Measurements from ENCODE around the gene RCL1. TPM values are rescaled to one million over a fixed set of nuclear protein-coding genes. Genes with fewer than 3 reads are reported as not detected.

Gene RCL1
- polyA plus RNA-seq, 1 donor (not counting 4 experiments of a cell fraction or from before 2014, with no cell fraction given) = 16.6 TPM

DNA sequence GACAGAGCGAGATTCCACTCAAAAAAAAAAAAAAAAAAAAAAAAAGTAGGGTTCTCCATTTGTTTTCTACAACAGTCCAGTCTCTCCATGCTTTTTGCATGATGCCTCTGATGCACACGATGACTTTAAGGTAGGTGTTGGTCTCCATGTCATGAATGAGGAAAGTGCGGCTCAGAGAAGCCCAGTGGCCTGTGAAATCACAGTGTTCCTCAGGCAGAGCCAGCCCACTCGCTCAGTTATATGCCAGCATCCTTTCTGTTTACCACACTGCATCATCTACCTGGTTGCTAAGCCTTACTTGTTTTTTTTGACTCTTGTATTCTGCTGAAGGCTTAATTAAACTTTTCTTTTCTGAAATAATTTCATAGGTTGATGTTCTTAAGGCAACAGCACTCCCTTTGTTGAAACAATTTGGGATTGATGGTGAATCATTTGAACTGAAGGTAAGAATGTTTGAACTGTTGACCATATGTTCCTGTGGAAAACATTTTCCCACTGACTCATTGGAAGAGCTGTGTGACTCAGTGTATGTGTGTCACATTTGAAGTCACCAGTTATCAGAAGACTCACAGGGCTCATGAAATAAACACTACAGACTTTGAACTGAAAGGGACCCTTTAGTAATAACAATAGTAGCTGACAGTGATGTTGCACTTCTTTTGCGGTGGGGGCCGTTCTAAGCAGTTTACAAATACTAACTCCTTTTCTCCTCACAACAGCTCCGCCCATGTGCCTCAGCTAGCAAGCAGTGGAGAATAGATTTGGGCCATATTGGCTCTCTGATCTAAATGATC, 40.2 kb downstream of the RCL1 start:
- H3K27ac ChIP-seq (ENCODE audit: control insufficient read depth, insufficient read depth, low read length) = peak overlapping the region; percentile 72
- FAIRE-seq = peak; percentile 81
- H3K79me2 ChIP-seq (ENCODE audit: control insufficient read depth, insufficient read depth, low read length) = peaks cover 20% of the 10 kb centered on the region
- no peaks in the 10 kb centered on the region for H3K27me3 ChIP-seq (ENCODE audit: control insufficient read depth, extremely low read depth, insufficient read depth, low read length)
- TF ChIP-seq, protein P1, sequence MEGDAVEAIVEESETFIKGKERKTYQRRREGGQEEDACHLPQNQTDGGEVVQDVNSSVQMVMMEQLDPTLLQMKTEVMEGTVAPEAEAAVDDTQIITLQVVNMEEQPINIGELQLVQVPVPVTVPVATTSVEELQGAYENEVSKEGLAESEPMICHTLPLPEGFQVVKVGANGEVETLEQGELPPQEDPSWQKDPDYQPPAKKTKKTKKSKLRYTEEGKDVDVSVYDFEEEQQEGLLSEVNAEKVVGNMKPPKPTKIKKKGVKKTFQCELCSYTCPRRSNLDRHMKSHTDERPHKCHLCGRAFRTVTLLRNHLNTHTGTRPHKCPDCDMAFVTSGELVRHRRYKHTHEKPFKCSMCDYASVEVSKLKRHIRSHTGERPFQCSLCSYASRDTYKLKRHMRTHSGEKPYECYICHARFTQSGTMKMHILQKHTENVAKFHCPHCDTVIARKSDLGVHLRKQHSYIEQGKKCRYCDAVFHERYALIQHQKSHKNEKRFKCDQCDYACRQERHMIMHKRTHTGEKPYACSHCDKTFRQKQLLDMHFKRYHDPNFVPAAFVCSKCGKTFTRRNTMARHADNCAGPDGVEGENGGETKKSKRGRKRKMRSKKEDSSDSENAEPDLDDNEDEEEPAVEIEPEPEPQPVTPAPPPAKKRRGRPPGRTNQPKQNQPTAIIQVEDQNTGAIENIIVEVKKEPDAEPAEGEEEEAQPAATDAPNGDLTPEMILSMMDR (optimal IDR thresholded peaks at IDR 0.05 in 1 of 3, IDR thresholded peaks at IDR 0.05 in 1 of 3, conservative IDR thresholded peaks at IDR 0.05 in 1 of 3; ENCODE audit: extremely low read depth in 1 of 3, insufficient read depth in 2 of 3, low read length in 3 of 3) = no peak
- TF ChIP-seq EZH2 (IDR thresholded peaks at IDR 0.05; ENCODE audit: low read length) = no peak
- DNase-seq (ENCODE audit: low read depth, low spot score) = peak; percentile 65
- H3K9me3 ChIP-seq (ENCODE audit: control insufficient read depth, low read depth, low read length) = no peaks in the 10 kb centered on the region
- H3K4me3 ChIP-seq (ENCODE audit: control insufficient read depth in 2 of 3, extremely low read depth in 1 of 3, insufficient read depth in 2 of 3, low read depth in 1 of 3, low read length in 3 of 3) = no peak overlapping the region
- peak overlapping the region; percentile 45 for H3K4me2 ChIP-seq (ENCODE audit: control insufficient read depth, extremely low read depth, insufficient read depth, low read depth, low read length)
- dilution Hi-C loops (cut with MboI; ENCODE audit: extremely low pct_ligation_motif_present, low sequenced_read_pairs) = no loop called here
- peaks cover 30% of the 10 kb centered on the region for H3K4me1 ChIP-seq (ENCODE audit: control insufficient read depth, extremely low read depth, insufficient read depth, low read length)
- H3K9me1 ChIP-seq (ENCODE audit: control insufficient read depth, extremely low read depth, insufficient read depth, low read length) = no peaks in the 10 kb centered on the region
- peaks cover 3% of the 10 kb centered on the region for H4K20me1 ChIP-seq (ENCODE audit: control insufficient read depth, extremely low read depth, insufficient read depth, low read length)
- peaks cover 0 to 3% of the 10 kb centered on the region in 2 experiments for H3K36me3 ChIP-seq (ENCODE audit: control insufficient read depth in 2 of 2, extremely low read depth in 1 of 2, insufficient read depth in 2 of 2, low read length in 2 of 2)
- no peak overlapping the region for H3K9ac ChIP-seq (ENCODE audit: control insufficient read depth, extremely low read depth, insufficient read depth, low read length)
- H2AFZ ChIP-seq (ENCODE audit: control insufficient read depth, low read length) = no peak overlapping the region

DNA sequence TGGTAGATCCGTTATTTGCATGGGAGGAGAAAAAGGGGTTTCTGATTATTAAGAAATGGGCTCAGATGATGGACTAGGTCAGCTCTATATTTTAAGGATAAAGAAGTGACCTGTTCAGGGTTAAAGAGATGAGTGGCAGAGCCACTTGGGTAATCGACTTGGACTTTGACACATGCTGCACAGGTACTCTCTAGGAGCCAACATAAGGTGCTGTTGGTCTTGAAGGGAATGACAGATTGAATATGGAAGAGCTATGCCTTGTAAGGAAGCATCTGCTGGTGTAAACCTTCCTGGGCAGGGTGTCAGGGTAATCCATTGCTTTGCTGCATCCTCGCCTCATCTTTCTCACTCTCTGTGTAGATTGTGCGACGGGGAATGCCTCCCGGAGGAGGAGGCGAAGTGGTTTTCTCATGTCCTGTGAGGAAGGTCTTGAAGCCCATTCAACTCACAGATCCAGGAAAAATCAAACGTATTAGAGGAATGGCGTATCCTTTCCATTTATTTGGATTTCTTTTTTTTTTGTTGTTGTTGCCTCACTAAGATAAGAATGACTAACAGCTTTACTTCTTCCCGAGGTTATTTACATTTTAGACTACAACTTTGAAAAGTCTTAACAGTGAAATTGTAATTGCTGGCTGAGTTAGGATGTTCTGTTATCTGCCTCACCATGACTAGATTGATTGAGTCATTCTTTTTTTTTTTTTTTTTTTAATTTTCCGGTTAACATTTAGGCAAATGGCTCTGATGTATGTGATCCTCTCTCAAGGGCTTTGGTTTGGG, 41.2 kb downstream of the RCL1 start:
- H3K9me1 ChIP-seq (ENCODE audit: control insufficient read depth, extremely low read depth, insufficient read depth, low read length) = no peaks in the 10 kb centered on the region
- H3K9ac ChIP-seq (ENCODE audit: control insufficient read depth, extremely low read depth, insufficient read depth, low read length) = no peak overlapping the region
- dilution Hi-C loops (cut with MboI; ENCODE audit: extremely low pct_ligation_motif_present, low sequenced_read_pairs) = no loop called here
- H3K4me1 ChIP-seq (ENCODE audit: control insufficient read depth, extremely low read depth, insufficient read depth, low read length) = peaks cover 30% of the 10 kb centered on the region
- DNase-seq (ENCODE audit: low read depth, low spot score) (no peak), FAIRE-seq (no peak)
- peaks cover 17% of the 10 kb centered on the region for H3K79me2 ChIP-seq (ENCODE audit: control insufficient read depth, insufficient read depth, low read length)
- no peaks in the 10 kb centered on the region for H3K9me3 ChIP-seq (ENCODE audit: control insufficient read depth, low read depth, low read length)
- no peaks in the 10 kb centered on the region for H3K27me3 ChIP-seq (ENCODE audit: control insufficient read depth, extremely low read depth, insufficient read depth, low read length)
- H2AFZ ChIP-seq (ENCODE audit: control insufficient read depth, low read length) = no peak overlapping the region
- H3K4me3 ChIP-seq (ENCODE audit: control insufficient read depth in 2 of 3, extremely low read depth in 1 of 3, insufficient read depth in 2 of 3, low read depth in 1 of 3, low read length in 3 of 3) = no peak overlapping the region
- TF ChIP-seq EZH2 (IDR thresholded peaks at IDR 0.05; ENCODE audit: low read length) = no peak
- TF ChIP-seq, protein P1 (optimal IDR thresholded peaks at IDR 0.05 in 1 of 3, IDR thresholded peaks at IDR 0.05 in 1 of 3, conservative IDR thresholded peaks at IDR 0.05 in 1 of 3; ENCODE audit: extremely low read depth in 1 of 3, insufficient read depth in 2 of 3, low read length in 3 of 3) = no peak
- H4K20me1 ChIP-seq (ENCODE audit: control insufficient read depth, extremely low read depth, insufficient read depth, low read length) = peaks cover 3% of the 10 kb centered on the region
- H3K4me2 ChIP-seq (ENCODE audit: control insufficient read depth, extremely low read depth, insufficient read depth, low read depth, low read length) = no peak overlapping the region
- H3K27ac ChIP-seq (ENCODE audit: control insufficient read depth, insufficient read depth, low read length) = peak overlapping the region; percentile 72
- peaks cover 0 to 3% of the 10 kb centered on the region in 2 experiments for H3K36me3 ChIP-seq (ENCODE audit: control insufficient read depth in 2 of 2, extremely low read depth in 1 of 2, insufficient read depth in 2 of 2, low read length in 2 of 2)
